RCC 7860 (cell line): ENCODE data around the gene MNT.

ENCODE experiments used
- DNase-seq: peaks from one replicate; pipeline ENCODE4 v3.0.0-alpha.2; 2015; ENCODE audit warnings: low spot score
- FAIRE-seq: peaks from 2 replicates; lab custom pipeline; 2012; peaks lifted over from hg19 to GRCh38; lab: Jason Lieb, UNC

Gene MNT

GRCh38 chr17:2383628-2384167 is 17.2 kb downstream of the MNT start:
- FAIRE-seq (no peak), DNase-seq (no peak)

DNA sequence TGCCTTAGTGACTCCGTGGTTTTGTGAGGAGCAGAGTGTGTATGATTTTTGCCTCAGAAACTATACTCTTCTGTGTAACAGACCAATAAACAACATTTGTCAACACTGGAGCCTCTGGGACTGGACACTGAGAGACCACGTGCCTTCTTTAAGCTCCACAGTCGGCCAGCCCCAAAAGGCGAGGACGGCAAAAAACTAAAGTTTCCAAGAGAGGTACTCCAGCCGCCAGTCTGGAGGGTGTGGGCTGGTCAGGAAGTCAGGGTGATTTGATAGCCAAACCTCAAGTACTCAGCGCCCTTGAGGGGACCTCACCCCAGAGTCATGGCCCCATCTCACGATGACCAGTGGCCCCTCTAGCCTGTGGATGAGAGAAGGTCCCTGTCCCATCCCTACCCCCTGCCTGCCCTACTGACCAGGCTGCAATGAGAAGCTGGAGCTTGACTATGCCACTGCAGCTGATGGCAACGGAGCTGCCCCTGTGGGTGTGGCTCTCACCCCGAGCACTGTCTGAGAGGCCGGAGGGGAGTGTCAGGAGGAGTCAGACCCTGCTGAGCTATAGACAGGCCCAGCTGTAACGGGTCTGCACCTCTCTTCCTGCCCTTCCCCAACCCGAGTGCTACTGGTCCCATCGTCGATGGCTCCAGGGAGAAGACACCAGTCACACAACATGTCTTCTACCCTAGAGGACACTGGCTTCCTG is 19.8 kb downstream of the MNT start:
- FAIRE-seq = no peak
- DNase-seq = no peak

- no peak for DNase-seq
- no peak for FAIRE-seq
These were observed 20.5 kb downstream of the MNT start for GRCh38 chr17:2380226-2380922.

- DNase-seq (no peak), FAIRE-seq (no peak)
These were observed 21.2 kb downstream of the MNT start for GRCh38 chr17:2379489-2380225.

DNA sequence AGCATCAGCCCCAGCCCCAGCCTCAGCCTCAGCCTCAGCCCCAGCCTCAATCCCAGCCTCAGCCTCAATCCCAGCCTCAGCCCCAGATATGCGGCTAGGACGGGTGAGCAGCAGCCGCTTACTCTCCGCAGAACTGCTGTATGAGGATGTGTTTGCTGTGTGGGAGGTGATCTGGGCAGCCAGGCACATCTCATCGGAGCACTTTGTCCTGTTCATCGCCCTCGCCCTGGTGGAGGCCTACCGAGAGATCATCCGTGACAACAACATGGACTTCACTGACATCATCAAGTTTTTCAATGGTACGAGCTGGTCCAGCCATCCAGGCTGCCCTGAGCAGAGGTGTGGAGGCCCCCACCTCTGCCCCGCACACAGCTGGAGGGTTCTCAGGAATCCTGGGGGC is 22.0 kb downstream of the MNT start:
- no peak for FAIRE-seq
- no peak for DNase-seq

DNA sequence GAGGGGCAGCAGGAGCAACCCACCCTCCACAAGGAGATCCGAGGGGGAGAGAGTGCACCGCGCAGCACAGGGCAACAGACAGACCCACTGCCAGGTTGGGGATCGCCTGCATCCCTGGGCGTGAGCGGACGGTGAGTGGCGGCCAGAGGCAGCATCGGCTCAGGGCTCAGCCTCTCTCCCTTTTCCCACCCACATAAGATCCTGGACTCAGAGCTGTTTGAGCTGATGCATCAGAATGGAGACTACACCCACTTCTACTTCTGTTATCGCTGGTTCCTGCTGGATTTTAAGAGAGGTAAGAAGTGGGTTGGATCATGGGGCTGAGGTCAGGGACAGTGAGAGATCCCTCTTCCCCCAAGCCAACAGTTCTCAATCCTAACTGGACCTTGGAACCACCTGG is 23.2 kb downstream of the MNT start:
- no peak for FAIRE-seq
- no peak for DNase-seq

DNA sequence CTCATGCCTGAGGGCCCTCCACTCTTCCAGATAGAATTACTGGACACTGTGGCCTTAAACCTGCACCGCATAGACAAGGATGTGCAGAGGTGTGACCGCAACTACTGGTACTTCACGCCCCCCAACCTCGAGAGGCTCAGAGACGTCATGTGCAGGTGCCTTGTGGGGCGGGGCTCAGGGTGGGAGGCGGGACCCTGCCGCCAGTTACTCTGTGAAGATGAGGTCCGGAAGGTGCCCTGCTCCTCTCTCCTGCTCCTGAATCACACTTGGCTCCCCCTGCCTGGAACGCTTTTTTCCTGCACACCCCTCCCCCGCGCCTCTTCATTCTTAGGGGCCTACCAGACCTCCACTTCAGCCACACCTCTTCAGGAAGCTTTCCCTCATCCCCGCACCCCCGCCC is 24.8 kb downstream of the MNT start:
- FAIRE-seq (no peak), DNase-seq (no peak)

DNA sequence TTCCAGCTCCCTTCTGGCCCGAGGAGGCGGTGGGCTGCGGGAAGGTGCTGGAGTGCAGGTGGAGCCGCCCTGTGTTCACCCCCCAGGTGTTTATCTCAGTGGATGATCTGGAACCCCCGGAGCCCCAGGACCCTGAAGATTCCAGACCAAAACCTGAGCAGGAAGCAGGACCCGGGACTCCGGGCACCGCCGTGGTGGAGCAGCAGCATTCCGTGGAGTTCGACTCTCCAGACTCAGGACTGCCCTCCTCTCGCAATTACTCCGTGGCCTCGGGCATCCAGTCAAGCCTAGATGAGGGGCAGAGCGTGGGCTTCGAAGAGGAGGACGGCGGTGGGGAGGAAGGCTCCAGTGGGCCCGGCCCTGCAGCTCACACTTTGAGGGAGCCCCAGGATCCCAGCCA is 25.5 kb downstream of the MNT start:
- no peak for FAIRE-seq
- no peak for DNase-seq

- FAIRE-seq = no peak
These were observed 26.1 kb downstream of the MNT start for GRCh38 chr17:2374549-2375285.

GRCh38 chr17:2373179-2373578 is 27.7 kb downstream of the MNT start:
- DNase-seq (no peak), FAIRE-seq (no peak)

More at GRCh38 chr17:2374549-2375285, 26.1 kb downstream of the MNT start:
- DNase-seq = no peak

DNA sequence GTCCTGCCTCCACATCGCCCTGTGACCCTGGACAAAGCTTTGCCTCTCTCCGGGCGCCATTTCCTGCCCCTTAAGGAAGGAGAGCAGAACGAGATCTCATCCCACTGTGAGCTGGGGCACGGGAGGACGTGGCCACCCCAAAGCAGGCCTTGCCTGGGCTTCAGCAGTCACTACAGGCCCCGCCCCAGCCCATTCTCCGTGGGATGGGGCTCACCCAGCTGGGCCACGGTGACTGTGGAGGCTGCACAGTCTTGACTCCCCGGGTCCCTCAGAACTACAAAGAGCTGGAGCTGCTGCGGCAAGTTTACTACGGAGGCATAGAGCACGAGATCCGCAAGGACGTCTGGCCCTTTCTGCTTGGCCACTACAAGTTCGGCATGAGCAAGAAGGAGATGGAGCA is 28.2 kb downstream of the MNT start:
- FAIRE-seq (no peak), DNase-seq (no peak)

DNA sequence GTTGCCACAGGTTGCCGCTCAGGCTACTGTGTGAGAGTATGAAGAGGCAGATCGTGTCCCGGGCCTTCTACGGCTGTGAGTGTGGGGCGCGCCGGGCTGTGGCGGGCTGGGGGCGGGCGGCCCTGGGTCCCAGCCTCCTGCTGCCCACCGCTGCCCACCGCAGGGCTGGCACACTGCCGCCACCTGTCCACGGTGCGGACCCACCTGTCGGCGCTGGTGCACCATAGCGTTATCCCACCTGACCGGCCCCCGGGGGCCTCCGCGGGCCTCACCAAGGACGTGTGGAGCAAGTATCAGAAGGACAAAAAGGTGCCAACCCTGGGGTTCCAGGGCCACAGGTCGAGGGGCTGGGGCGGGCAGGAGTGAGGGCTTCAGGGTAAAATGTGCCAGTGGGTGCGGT is 28.7 kb downstream of the MNT start:
- DNase-seq (no peak), FAIRE-seq (no peak)

GRCh38 chr17:2371183-2372130 is 29.4 kb downstream of the MNT start:
- FAIRE-seq = no peak
- no peak for DNase-seq

DNA sequence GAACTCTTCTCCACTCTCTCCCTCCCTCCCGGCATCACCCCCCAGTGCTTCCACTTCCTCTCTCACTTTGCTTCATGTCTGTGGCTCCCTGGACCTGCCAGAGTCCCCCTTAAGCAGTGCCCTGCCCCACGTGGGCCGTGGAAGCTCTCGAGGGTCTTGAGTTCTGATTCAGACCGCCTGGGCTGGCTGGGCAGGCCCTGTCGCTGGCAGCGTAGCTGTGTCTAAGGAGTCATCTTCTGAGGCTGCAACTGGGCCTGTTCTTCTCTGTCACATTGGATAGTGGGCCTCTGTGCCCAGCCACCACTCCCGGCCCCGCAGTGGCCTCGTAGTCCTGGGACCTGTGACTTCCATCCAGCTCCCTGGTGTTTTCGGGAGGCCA is 30.7 kb downstream of the MNT start:
- no peak for DNase-seq
- no peak for FAIRE-seq

GRCh38 chr17:2369551-2370210 is 31.2 kb downstream of the MNT start:
- FAIRE-seq (no peak), DNase-seq (no peak)

DNA sequence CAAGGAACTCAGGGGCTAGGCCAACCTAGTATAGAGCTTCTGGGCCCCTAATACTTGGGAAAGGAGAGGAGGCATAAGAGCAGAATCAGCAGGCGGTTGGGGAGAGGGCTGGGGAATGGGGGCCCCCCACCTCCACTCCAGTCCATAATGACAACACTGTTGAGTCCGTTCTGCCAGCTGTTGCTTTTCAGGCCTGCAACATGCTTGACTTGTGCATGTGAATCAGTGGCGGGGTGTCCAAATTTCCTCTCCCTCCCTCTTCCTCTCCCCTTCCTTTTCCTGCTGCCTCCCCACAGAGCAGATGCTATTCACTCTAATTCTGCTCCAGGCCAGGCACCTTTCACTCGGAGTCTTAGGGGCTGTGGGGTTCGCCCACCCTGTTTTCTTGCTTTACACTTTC is 31.8 kb downstream of the MNT start:
- FAIRE-seq (no peak), DNase-seq (no peak)

DNA sequence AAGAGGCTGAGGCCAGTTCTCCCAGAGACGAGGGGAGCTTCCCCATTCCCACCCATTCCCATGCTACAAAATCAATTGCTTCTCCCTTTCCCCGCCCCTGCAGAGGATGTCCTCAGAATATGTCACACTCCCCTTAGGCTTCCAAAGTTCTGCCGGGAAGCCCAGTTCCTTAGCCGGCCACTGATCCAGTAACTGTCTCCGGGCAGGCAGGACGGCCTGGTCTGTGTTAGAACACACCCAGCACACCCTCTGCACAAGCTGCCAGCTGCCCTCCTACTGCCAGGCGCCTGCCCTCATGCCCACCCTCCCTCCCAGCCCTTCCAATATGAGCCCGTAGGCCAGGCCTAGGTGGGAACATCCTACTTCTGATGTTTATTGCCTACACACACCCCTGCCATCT is 32.5 kb downstream of the MNT start:
- DNase-seq (no peak), FAIRE-seq (no peak)

- no peak for DNase-seq
- FAIRE-seq = no peak
These were observed 33.9 kb downstream of the MNT start for GRCh38 chr17:2366747-2367494.

DNA sequence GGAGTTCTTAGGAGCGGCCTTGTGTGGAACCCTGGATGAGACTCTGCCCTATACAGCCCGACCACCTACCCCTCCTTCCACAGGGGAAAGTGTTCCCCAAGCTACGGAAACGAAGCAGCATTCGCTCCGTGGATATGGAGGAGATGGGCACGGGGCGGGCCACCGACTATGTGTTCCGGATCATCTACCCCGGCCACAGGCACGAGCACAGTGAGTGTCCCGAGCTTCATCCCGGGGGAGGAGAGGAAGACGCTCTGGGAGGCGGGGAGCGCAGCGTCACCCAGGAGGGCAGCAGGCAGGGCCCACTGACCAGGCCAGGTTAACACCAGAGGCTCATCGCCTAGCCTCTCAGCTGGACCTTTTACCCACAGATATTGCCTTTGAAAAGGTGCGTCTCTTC is 35.7 kb downstream of the MNT start:
- FAIRE-seq = no peak
- no peak for DNase-seq
